ENCODE data around the gene SUZ12. TPM values are rescaled to one million over a fixed set of nuclear protein-coding genes. Genes with fewer than 3 reads are reported as not detected.
"Not testable (repeated sequence)": the region's sequence is repeated elsewhere in the genome, so short reads cannot be mapped to it uniquely, and the experiment has no call there.

The SUZ12 gene
- total RNA-seq, 2 donors from 2014 or later = 27.7 to 29.4 TPM

DNA sequence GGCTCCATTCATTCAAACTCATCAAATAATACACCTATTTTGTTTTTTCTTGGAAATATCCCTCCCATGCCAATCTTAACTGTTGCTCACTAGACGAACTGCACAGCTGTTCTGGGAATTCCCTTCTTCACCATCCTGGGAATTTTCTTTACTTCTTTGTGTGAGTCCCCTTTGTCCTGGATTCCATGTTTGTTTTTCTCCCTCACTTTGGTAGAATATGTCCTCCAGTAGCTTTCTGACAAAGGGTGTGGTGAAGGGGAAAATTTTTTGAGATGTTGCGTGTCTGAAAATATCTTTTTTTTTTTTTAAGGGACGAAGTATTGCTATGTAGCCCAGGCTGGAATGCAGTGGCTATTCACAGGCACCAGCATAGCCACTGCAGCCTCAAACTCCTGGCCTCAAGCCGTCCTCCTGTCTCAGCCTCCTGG, 18.1 kb upstream of the SUZ12 start:
- Histone ChIP-seq H3K4me1 (no peaks in the 10 kb centered on the region), H3K9me3 (no peaks in the 10 kb centered on the region)
- intact Hi-C loops (cut with DNase I) = no loop called here

GRCh38 chr17:31919802-31920525, 16.8 kb upstream of the SUZ12 start:
- intact Hi-C loops (cut with DNase I) = no loop called here
- DNase-seq = no peak
- Histone ChIP-seq H3K9ac (ENCODE audit: low read depth in 2 of 2, low read length in 2 of 2) (no peak overlapping the region), H3K27me3 (peaks cover 15% of the 10 kb centered on the region), H3K4me1 (no peaks in the 10 kb centered on the region), H3K27ac (no peak overlapping the region), H3K4me3 (no peak overlapping the region), H3K9me3 (no peaks in the 10 kb centered on the region), H3K36me3 (no peaks in the 10 kb centered on the region)
- no peak for TF ChIP-seq CTCF (IDR thresholded peaks at IDR 0.05)

More for the DNA sequence above, 18.1 kb upstream of the SUZ12 start:
- Histone ChIP-seq H3K4me3 (no peak overlapping the region), H3K9ac (ENCODE audit: low read depth in 2 of 2, low read length in 2 of 2) (no peak overlapping the region), H3K27me3 (peaks cover 15% of the 10 kb centered on the region), H3K36me3 (no peaks in the 10 kb centered on the region), H3K27ac (no peak overlapping the region)
- DNase-seq = no peak
- no peak for TF ChIP-seq CTCF (IDR thresholded peaks at IDR 0.05)

- H3K4me3 ChIP-seq = no peak overlapping the region
- intact Hi-C loops (cut with DNase I) = no loop called here
- no peak for TF ChIP-seq CTCF (IDR thresholded peaks at IDR 0.05)
- no peaks in the 10 kb centered on the region for H3K4me1 ChIP-seq
- no peak overlapping the region for H3K27ac ChIP-seq
- H3K27me3 ChIP-seq = no peaks in the 10 kb centered on the region
- no peaks in the 10 kb centered on the region for H3K36me3 ChIP-seq
- no peaks in the 10 kb centered on the region for H3K9me3 ChIP-seq
- no peak overlapping the region for H3K9ac ChIP-seq (ENCODE audit: low read depth in 2 of 2, low read length in 2 of 2)
- no peak for DNase-seq
Observed at GRCh38 chr17:31926100-31926729, 10.6 kb upstream of the SUZ12 start.

DNA sequence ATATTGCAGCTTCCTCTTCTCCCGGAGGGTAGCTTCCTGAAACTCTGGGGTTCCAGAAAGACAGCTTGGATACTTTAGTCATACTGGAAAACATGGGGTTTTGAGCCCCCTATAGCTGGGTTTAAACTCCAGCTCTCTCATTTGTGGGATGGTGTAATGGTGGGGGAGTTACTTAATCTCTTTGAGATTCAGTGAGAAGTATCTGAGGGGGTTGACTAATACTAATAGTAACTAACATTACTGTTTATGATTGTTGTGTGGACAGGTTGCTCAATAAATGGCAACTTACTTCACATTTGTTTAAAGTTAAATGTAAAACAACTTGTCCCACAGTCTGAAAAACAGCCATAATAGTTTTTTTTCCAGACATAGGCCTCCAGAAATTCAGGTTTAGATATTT, 5.1 kb upstream of the SUZ12 start:
- no peak overlapping the region for H3K4me3 ChIP-seq
- no peaks in the 10 kb centered on the region for H3K9me3 ChIP-seq
- H3K4me1 ChIP-seq = no peaks in the 10 kb centered on the region
- intact Hi-C loops (cut with DNase I) = no loop called here
- DNase-seq = no peak
- no peaks in the 10 kb centered on the region for H3K27me3 ChIP-seq
- H3K36me3 ChIP-seq = no peaks in the 10 kb centered on the region
- TF ChIP-seq CTCF (IDR thresholded peaks at IDR 0.05) = no peak
- no peak overlapping the region for H3K27ac ChIP-seq
- no peak overlapping the region for H3K9ac ChIP-seq (ENCODE audit: low read depth in 2 of 2, low read length in 2 of 2)

- H3K27me3 ChIP-seq = no peaks in the 10 kb centered on the region
- intact Hi-C loops (cut with DNase I) = no loop called here
- H3K4me3 ChIP-seq = no peak overlapping the region
- H3K9me3 ChIP-seq = no peaks in the 10 kb centered on the region
- no peaks in the 10 kb centered on the region for H3K36me3 ChIP-seq
- H3K27ac ChIP-seq = no peak overlapping the region
- TF ChIP-seq CTCF (IDR thresholded peaks at IDR 0.05) = no peak
- no peak overlapping the region for H3K9ac ChIP-seq (ENCODE audit: low read depth in 2 of 2, low read length in 2 of 2)
- DNase-seq = no peak
- H3K4me1 ChIP-seq = no peaks in the 10 kb centered on the region
Observed at GRCh38 chr17:31935512-31935911, 1.3 kb upstream of the SUZ12 start.

- H3K36me3 ChIP-seq; H3K9me3 ChIP-seq; intact Hi-C loops (cut with DNase I); H3K27me3 ChIP-seq; H3K27ac ChIP-seq; H3K4me1 ChIP-seq; DNase-seq: not testable (repeated sequence)
- Histone ChIP-seq H3K9ac (ENCODE audit: low read depth in 2 of 2, low read length in 2 of 2) (peak overlapping the region in 1 of 2 donors; percentile 46), H3K4me3 (peak overlapping the region; percentile 20)
Observed at GRCh38 chr17:31937926-31938641, 1.3 kb downstream of the SUZ12 start.

GRCh38 chr17:31941916-31942315, 5.1 kb downstream of the SUZ12 start:
- H3K9ac ChIP-seq (ENCODE audit: low read depth in 2 of 2, low read length in 2 of 2); H3K36me3 ChIP-seq; H3K4me1 ChIP-seq; H3K9me3 ChIP-seq; intact Hi-C loops (cut with DNase I); H3K4me3 ChIP-seq; H3K27me3 ChIP-seq; H3K27ac ChIP-seq; DNase-seq: not testable (repeated sequence)

GRCh38 chr17:31942396-31942795, 5.6 kb downstream of the SUZ12 start:
- H3K9me3 ChIP-seq; DNase-seq; H3K4me1 ChIP-seq; H3K27ac ChIP-seq; H3K27me3 ChIP-seq; intact Hi-C loops (cut with DNase I); H3K9ac ChIP-seq (ENCODE audit: low read depth in 2 of 2, low read length in 2 of 2); H3K4me3 ChIP-seq; H3K36me3 ChIP-seq: not testable (repeated sequence)
